H9 (cell line): ENCODE results near the gene SFTPB. TPM values are rescaled to one million over a fixed set of nuclear protein-coding genes. Genes with fewer than 3 reads are reported as not detected.

Experiments used
- DNase-seq: peaks from one replicate; pipeline ENCODE4 v3.0.0-alpha.2; 2017
- H2AFZ ChIP-seq: one replicate; pipeline ENCODE4 v1.6.1; 2013; ENCODE audit warnings: mild to moderate bottlenecking, low read length, control low read depth, moderate library complexity
- H2AK5ac ChIP-seq: 2 replicates; pipeline ENCODE4 v1.6.1; 2013; ENCODE audit warnings: low read length, control low read depth, mixed read lengths; ENCODE audit not compliant: insufficient read length
- H2BK120ac ChIP-seq: one replicate; pipeline ENCODE4 v1.6.1; 2013; ENCODE audit warnings: low read depth, mild to moderate bottlenecking, low read length, control low read depth, inconsistent platforms; ENCODE audit not compliant: poor library complexity, severe bottlenecking
- H2BK12ac ChIP-seq: 2 replicates; pipeline ENCODE4 v1.6.1; 2013; ENCODE audit warnings: low read length, control low read depth, mixed read lengths, low read depth; ENCODE audit not compliant: insufficient read length
- H2BK15ac ChIP-seq: 2 replicates; pipeline ENCODE4 v1.6.1; 2013; ENCODE audit warnings: low read depth, low read length, control low read depth
- H2BK20ac ChIP-seq: one replicate; pipeline ENCODE4 v1.6.1; 2013; ENCODE audit warnings: low read depth, mild to moderate bottlenecking, low read length, control low read depth, inconsistent platforms; ENCODE audit not compliant: poor library complexity, severe bottlenecking
- H2BK5ac ChIP-seq: 2 replicates; pipeline ENCODE4 v1.6.1; 2013; ENCODE audit warnings: low read length, control low read depth, mixed read lengths; ENCODE audit not compliant: insufficient read length
- H3K14ac ChIP-seq: 2 replicates; pipeline ENCODE4 v1.6.1; 2013; ENCODE audit warnings: low read length, control low read depth; ENCODE audit not compliant: insufficient read depth
- H3K18ac ChIP-seq: 2 replicates; pipeline ENCODE4 v1.6.1; 2013; ENCODE audit warnings: low read depth, mild to moderate bottlenecking, mixed read lengths, low read length, control low read depth; ENCODE audit not compliant: insufficient read length
- H3K23ac ChIP-seq: 2 replicates; pipeline ENCODE4 v1.6.1; 2013; ENCODE audit warnings: low read length, control low read depth, mixed read lengths, low read depth; ENCODE audit not compliant: insufficient read length
- H3K23me2 ChIP-seq: 2 replicates; pipeline ENCODE4 v1.6.1; 2013; ENCODE audit warnings: low read depth, mild to moderate bottlenecking, mixed read lengths, low read length, control low read depth; ENCODE audit not compliant: insufficient read length, poor library complexity, severe bottlenecking
- H3K27ac ChIP-seq: 2 replicates; pipeline ENCODE4 v1.5.1; 2013; ENCODE audit warnings: low read length, control low read depth, mixed read lengths, low read depth; ENCODE audit not compliant: insufficient read length
- H3K27me3 ChIP-seq: 2 replicates; pipeline ENCODE4 v1.6.1; 2013; ENCODE audit warnings: low read length, control low read depth, inconsistent platforms; ENCODE audit not compliant: insufficient read depth
- H3K4ac ChIP-seq: 2 replicates; pipeline ENCODE4 v1.6.1; 2013; ENCODE audit warnings: low read depth, mild to moderate bottlenecking, control low read depth, inconsistent platforms, low read length, moderate library complexity
- H3K4me1 ChIP-seq: 2 replicates; pipeline ENCODE4 v1.6.1; 2013; ENCODE audit warnings: low read length, control low read depth, inconsistent platforms; ENCODE audit not compliant: insufficient read depth
- H3K4me2 ChIP-seq: 2 replicates; pipeline ENCODE4 v1.6.1; 2013; ENCODE audit warnings: low read length, control low read depth, mixed read lengths; ENCODE audit not compliant: insufficient read length, insufficient read depth
- H3K56ac ChIP-seq: 2 replicates; pipeline ENCODE4 v1.6.1; 2013; ENCODE audit warnings: low read depth, mild to moderate bottlenecking, mixed read lengths, low read length, control low read depth; ENCODE audit not compliant: insufficient read length
- H3K79me1 ChIP-seq: 2 replicates; pipeline ENCODE4 v1.6.1; 2013; ENCODE audit warnings: low read depth, mild to moderate bottlenecking, moderate library complexity, low read length, control low read depth, inconsistent platforms; ENCODE audit not compliant: insufficient read depth, poor library complexity, severe bottlenecking
- H3K79me2 ChIP-seq: 2 replicates; pipeline ENCODE4 v1.6.1; 2013; ENCODE audit warnings: low read length, control low read depth, inconsistent platforms; ENCODE audit not compliant: insufficient read depth
- H3K9ac ChIP-seq: 2 replicates; pipeline ENCODE4 v1.6.1; 2013; ENCODE audit warnings: low read length, control low read depth, mixed read lengths; ENCODE audit not compliant: insufficient read length; ENCODE audit errors: extremely low read depth
- H3K9me3 ChIP-seq: one replicate; pipeline ENCODE4 v1.6.1; 2013; ENCODE audit warnings: low read depth, low read length, inconsistent platforms; ENCODE audit not compliant: control insufficient read depth
- H3T11ph ChIP-seq: one replicate; pipeline ENCODE4 v1.6.1; 2013; ENCODE audit warnings: mild to moderate bottlenecking, low read length, control low read depth, inconsistent platforms
- H4K20me1 ChIP-seq: one replicate; pipeline ENCODE4 v1.6.1; 2013; ENCODE audit not compliant: control insufficient read depth, insufficient read length, insufficient read depth
- H4K5ac ChIP-seq: 2 replicates; pipeline ENCODE4 v1.6.1; 2013; ENCODE audit warnings: low read depth, mild to moderate bottlenecking, mixed read lengths, low read length, control low read depth; ENCODE audit not compliant: insufficient read length
- H4K8ac ChIP-seq: replicated peaks from 2 replicates; pipeline ENCODE4 v1.6.1; 2013; ENCODE audit warnings: low read length, control low read depth, mixed read lengths, low read depth; ENCODE audit not compliant: insufficient read length
- H4K91ac ChIP-seq: 2 replicates; pipeline ENCODE4 v1.6.1; 2013; ENCODE audit warnings: low read depth, mild to moderate bottlenecking, moderate library complexity, mixed read lengths, low read length, control low read depth; ENCODE audit not compliant: insufficient read length
- H3K27ac Mint-ChIP-seq, 3 experiments: 2 replicates in 2 of 3; 3 replicates in 1 of 3; pipeline ENCODE4 v1.8.0; 2020 to 2021; ENCODE audit warnings: mixed read lengths in 3 of 3, mild to moderate bottlenecking in 1 of 3, moderate library complexity in 1 of 3
- H3K27me3 Mint-ChIP-seq: 2 replicates; pipeline ENCODE4 v1.8.0; 2021; ENCODE audit warnings: low read depth, mild to moderate bottlenecking, moderate library complexity, mixed read lengths
- H3K36me3 Mint-ChIP-seq, 3 experiments: 2 replicates in 2 of 3; 3 replicates in 1 of 3; pipeline ENCODE4 v1.8.0; 2020 to 2021; ENCODE audit warnings: low read depth in 3 of 3, mixed read lengths in 3 of 3; ENCODE audit not compliant: insufficient read depth in 1 of 3
- H3K4me1 Mint-ChIP-seq, 2 experiments: 2 replicates each; pipeline ENCODE4 v1.8.0; 2020; ENCODE audit warnings: mixed read lengths in 2 of 2
- H3K4me3 Mint-ChIP-seq, 2 experiments: 2 replicates in 1 of 2; 3 replicates in 1 of 2; pipeline ENCODE4 v1.8.0; 2020 to 2021; ENCODE audit warnings: mild to moderate bottlenecking in 2 of 2, mixed read lengths in 2 of 2, moderate library complexity in 1 of 2
- H3K9me3 Mint-ChIP-seq, 2 experiments: 2 replicates in 1 of 2; 3 replicates in 1 of 2; pipeline ENCODE4 v1.8.0; 2020; ENCODE audit warnings: mild to moderate bottlenecking in 2 of 2, mixed read lengths in 2 of 2, moderate library complexity in 1 of 2
- WGBS: extraction: QIAGEN DNeasy Blood & Tissue Kit; methylation state at CpG from one replicate; pipeline ENCODE4 v1.1.7; 2013; ENCODE audit warnings: missing lambda C conversion rate, low lambda C conversion rate, mixed read lengths; ENCODE audit not compliant: insufficient read length; ENCODE audit errors: extremely low coverage; 5-methylcytosine and 5-hydroxymethylcytosine counted together
- total RNA-seq: library from RNA; stranded (reverse); gene quantifications from 2 replicates; pipeline ENCODE4 v1.2.1, GENCODE V29; 2021
- TF ChIP-seq, protein P1 (sequence below): fragments of 200-600 bp; sonication (generic); conservative IDR thresholded peaks from 3 replicates; pipeline ENCODE4 v1.8.0; 2021; ENCODE audit warnings: antibody characterized with exemption, mild to moderate bottlenecking

SFTPB gene
- total RNA-seq, 1 experiment from 2014 or later, result not detected

DNA sequence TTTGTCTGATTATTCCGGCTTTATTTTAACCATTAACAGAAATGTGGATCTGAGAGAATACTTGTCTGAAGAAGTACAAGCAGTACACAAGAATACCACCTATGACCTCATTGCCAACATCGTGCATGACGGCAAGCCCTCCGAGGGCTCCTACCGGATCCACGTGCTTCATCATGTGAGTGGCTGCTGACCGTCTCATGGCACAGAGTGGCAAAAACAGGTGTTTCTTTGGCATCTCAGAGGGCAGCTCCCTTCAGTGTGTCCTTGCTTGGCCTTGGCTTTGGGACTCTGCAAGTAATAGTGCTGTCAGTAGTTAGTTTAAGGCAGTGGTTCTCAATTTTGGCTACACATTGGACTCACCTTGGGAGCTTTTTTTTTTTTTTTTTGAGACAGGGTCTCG is 23.1 kb downstream of the SFTPB start:
- Histone ChIP-seq H2AK5ac (no peak overlapping the region), H2BK20ac (no peak overlapping the region), H3K4me1 (no peaks in the 10 kb centered on the region), H2BK5ac (no peak overlapping the region), H3K23ac (no peak overlapping the region), H2BK12ac (no peak overlapping the region), H3K9ac (no peak overlapping the region), H3K27ac (no peak overlapping the region), H3K14ac (no peak overlapping the region), H3K27me3 (no peaks in the 10 kb centered on the region), H3K4ac (no peak overlapping the region), H3K4me2 (no peak overlapping the region), H2BK120ac (no peak overlapping the region), H3K9me3 (no peaks in the 10 kb centered on the region), H3K79me2 (no peaks in the 10 kb centered on the region), H3K56ac (no peak overlapping the region), H4K8ac (no peak overlapping the region), H4K5ac (no peak overlapping the region), H3K23me2 (no peaks in the 10 kb centered on the region), H3K18ac (no peak overlapping the region), H4K91ac (no peak overlapping the region), H3K79me1 (no peaks in the 10 kb centered on the region), H2AFZ (no peak overlapping the region), H2BK15ac (no peak overlapping the region), H4K20me1 (no peaks in the 10 kb centered on the region), H3T11ph (no peak overlapping the region)
- no CpG with 5 or more reads among the region's 8 CpGs for WGBS
- no peak overlapping the region for H3K4me3 Mint-ChIP-seq
- no peaks in the 10 kb centered on the region for H3K4me1 Mint-ChIP-seq
- no peaks in the 10 kb centered on the region for H3K9me3 Mint-ChIP-seq
- no peaks in the 10 kb centered on the region; the same call in 1 of the 2 replicates for H3K27me3 Mint-ChIP-seq
- H3K27ac Mint-ChIP-seq, result no peak overlapping the region
- TF ChIP-seq, protein P1, sequence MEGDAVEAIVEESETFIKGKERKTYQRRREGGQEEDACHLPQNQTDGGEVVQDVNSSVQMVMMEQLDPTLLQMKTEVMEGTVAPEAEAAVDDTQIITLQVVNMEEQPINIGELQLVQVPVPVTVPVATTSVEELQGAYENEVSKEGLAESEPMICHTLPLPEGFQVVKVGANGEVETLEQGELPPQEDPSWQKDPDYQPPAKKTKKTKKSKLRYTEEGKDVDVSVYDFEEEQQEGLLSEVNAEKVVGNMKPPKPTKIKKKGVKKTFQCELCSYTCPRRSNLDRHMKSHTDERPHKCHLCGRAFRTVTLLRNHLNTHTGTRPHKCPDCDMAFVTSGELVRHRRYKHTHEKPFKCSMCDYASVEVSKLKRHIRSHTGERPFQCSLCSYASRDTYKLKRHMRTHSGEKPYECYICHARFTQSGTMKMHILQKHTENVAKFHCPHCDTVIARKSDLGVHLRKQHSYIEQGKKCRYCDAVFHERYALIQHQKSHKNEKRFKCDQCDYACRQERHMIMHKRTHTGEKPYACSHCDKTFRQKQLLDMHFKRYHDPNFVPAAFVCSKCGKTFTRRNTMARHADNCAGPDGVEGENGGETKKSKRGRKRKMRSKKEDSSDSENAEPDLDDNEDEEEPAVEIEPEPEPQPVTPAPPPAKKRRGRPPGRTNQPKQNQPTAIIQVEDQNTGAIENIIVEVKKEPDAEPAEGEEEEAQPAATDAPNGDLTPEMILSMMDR, result no peak
- H3K36me3 Mint-ChIP-seq, result peaks cover 56 to 95% (median 89%) of the 10 kb centered on the region in 3 experiments
- DNase-seq, result no peak
